HCT116 (cell line): ENCODE results near the gene FMN2. TPM values are rescaled to one million over a fixed set of nuclear protein-coding genes. Genes with fewer than 3 reads are reported as not detected.

Source experiments
- ATAC-seq: fragments of 200-7000 bp; cut with Tn5 transposase; 2 replicates; pipeline ENCODE4 v1.9.1; 2020; ENCODE audit warnings: mild to moderate bottlenecking, moderate library complexity
- BruUV-seq: library from RNA; stranded (reverse); fragments of 400-500 nt; replicated peaks from 2 replicates; lab custom pipeline; 2021; lab: Mats Ljungman, UMichigan
- CTCF ChIA-PET: fragments of 300-600 bp; sonication (Branson Sonifier 250); formaldehyde crosslinking; loops from one replicate; lab custom pipeline; 2021; ENCODE audit warnings: antibody characterized with exemption; lab: Charles Lee
- POLR2A ChIA-PET: fragments of 300-600, 350-600 bp; sonication (Branson Sonifier 250); formaldehyde crosslinking; loops from one replicate; lab custom pipeline; 2021; ENCODE audit warnings: antibody characterized with exemption; lab: Charles Lee
- RAD21 ChIA-PET, 2 experiments: fragments of 300-600 bp; sonication (Branson Sonifier 250); formaldehyde crosslinking; loops; one replicate each; lab custom pipeline; 2023; ENCODE audit warnings: low total read pairs in 2 of 2; ENCODE audit not compliant: uncharacterized antibody in 2 of 2, unreplicated experiment in 2 of 2, low non-redundant PET in 1 of 2; lab: Charles Lee
- DNase-seq: peaks from one replicate; pipeline ENCODE4 v3.0.0-alpha.2; 2010; ENCODE audit warnings: low read depth, low spot score
- H2AFZ ChIP-seq: fragments of 200-600 bp; shearing (Covaris generic), sonication (generic); 2 replicates; pipeline ENCODE4 v1.6.1; 2017; ENCODE audit warnings: low read depth, mixed run types, mixed read lengths, antibody characterized with exemption, low read length; ENCODE audit not compliant: poor library complexity, severe bottlenecking
- H3K27ac ChIP-seq: 2 replicates; pipeline ENCODE4 v1.5.1; 2012; ENCODE audit warnings: low read depth, low read length
- H3K27me3 ChIP-seq: fragments of 200-600 bp; sonication (generic); 2 replicates; pipeline ENCODE4 v1.6.1; 2016; ENCODE audit warnings: mixed run types, low read length, mixed read lengths; ENCODE audit not compliant: insufficient read depth
- H3K36me3 ChIP-seq, 2 experiments: fragments of 200-500 bp in 1 of 2; fragments of 200-600 bp in 1 of 2; sonication (Bioruptor generic) in 1 of 2; sonication (generic) in 1 of 2; 2 replicates each; pipeline versions ENCODE4 v1.5.1 to v1.6.1; 2014 to 2016; ENCODE audit warnings: low read length in 2 of 2, inconsistent platforms in 1 of 2, mixed read lengths in 1 of 2, mixed run types in 1 of 2; ENCODE audit not compliant: insufficient read depth in 2 of 2, control insufficient read depth in 1 of 2
- H3K4me1 ChIP-seq, 2 experiments: fragments of 200-600 bp in 1 of 2; sonication (generic) in 1 of 2; 2 replicates each; pipeline versions ENCODE4 v1.5.1 to v1.6.1; 2012 to 2017; ENCODE audit warnings: low read length in 2 of 2, inconsistent platforms in 1 of 2, mild to moderate bottlenecking in 1 of 2, mixed read lengths in 1 of 2, mixed run types in 1 of 2, moderate library complexity in 1 of 2; ENCODE audit not compliant: insufficient read depth in 2 of 2, control insufficient read depth in 1 of 2
- H3K4me2 ChIP-seq: fragments of 200-600 bp; sonication (generic); 2 replicates; pipeline ENCODE4 v1.6.1; 2017; ENCODE audit warnings: mixed run types, low read length, mixed read lengths
- H3K4me3 ChIP-seq, 2 experiments: fragments of 200-600 bp in 1 of 2; sonication (generic) in 1 of 2; replicated peaks in 1 of 2; 2 replicates each; pipeline ENCODE4 v1.5.1; 2011 to 2016; ENCODE audit warnings: low read length in 2 of 2, control low read depth in 1 of 2, low read depth in 1 of 2, mild to moderate bottlenecking in 1 of 2, mixed read lengths in 1 of 2, mixed run types in 1 of 2
- H3K79me2 ChIP-seq: fragments of 200-600 bp; sonication (generic); 2 replicates; pipeline ENCODE4 v1.6.1; 2017; ENCODE audit warnings: mild to moderate bottlenecking, mixed run types, low read length, moderate library complexity, mixed read lengths; ENCODE audit not compliant: insufficient read depth
- H3K9ac ChIP-seq: fragments of 200-600 bp; sonication (generic); 2 replicates; pipeline ENCODE4 v1.6.1; 2016; ENCODE audit warnings: low read length, mixed read lengths
- H3K9me2 ChIP-seq: fragments of 200-600 bp; sonication (generic), shearing (Covaris generic); 2 replicates; pipeline ENCODE4 v1.6.1; 2017; ENCODE audit warnings: mixed run types, mild to moderate bottlenecking, moderate library complexity; ENCODE audit not compliant: insufficient read depth
- H3K9me3 ChIP-seq, 2 experiments: fragments of 200-500 bp in 1 of 2; fragments of 200-600 bp in 1 of 2; sonication (Bioruptor generic) in 1 of 2; sonication (generic) in 1 of 2; 2 replicates each; pipeline ENCODE4 v1.6.1; 2014 to 2017; ENCODE audit warnings: low read length in 2 of 2, mixed read lengths in 2 of 2, inconsistent platforms in 1 of 2, low read depth in 1 of 2, mild to moderate bottlenecking in 1 of 2, mixed run types in 1 of 2, moderate library complexity in 1 of 2; ENCODE audit not compliant: control insufficient read depth in 1 of 2, insufficient read depth in 1 of 2
- H4K20me1 ChIP-seq: fragments of 200-600 bp; sonication (generic), shearing (Covaris generic); 2 replicates; pipeline ENCODE4 v1.6.1; 2017; ENCODE audit warnings: mixed run types, mild to moderate bottlenecking, moderate library complexity; ENCODE audit not compliant: insufficient read depth
- CEBPB ChIP-seq: IDR thresholded peaks from 2 replicates; pipeline ENCODE4 v1.6.1; 2012; ENCODE audit warnings: low read depth
- EGR1 ChIP-seq: IDR thresholded peaks from 2 replicates; pipeline ENCODE4 v1.6.1; 2012; ENCODE audit warnings: low read depth
- ELF1 ChIP-seq: IDR thresholded peaks from 2 replicates; pipeline ENCODE4 v1.6.1; 2012; ENCODE audit warnings: low read depth, borderline replicate concordance
- EZH2 ChIP-seq: fragments of 200-600 bp; sonication (generic); IDR thresholded peaks from 2 replicates; pipeline ENCODE4 v1.6.1; 2017; ENCODE audit warnings: antibody characterized with exemption, mixed run types
- EZH2phosphoT487 ChIP-seq: fragments of 200-600 bp; IDR thresholded peaks from 2 replicates; pipeline ENCODE4 v1.6.1; 2018; ENCODE audit warnings: antibody characterized with exemption, borderline replicate concordance
- MAX ChIP-seq: IDR thresholded peaks from 2 replicates; pipeline ENCODE4 v1.6.1; 2012
- SIN3A ChIP-seq: IDR thresholded peaks from 2 replicates; pipeline ENCODE4 v1.6.1; 2012; ENCODE audit warnings: low read depth
- SRF ChIP-seq: IDR thresholded peaks from 2 replicates; pipeline ENCODE4 v1.6.1; 2012; ENCODE audit warnings: low read depth
- YY1 ChIP-seq: IDR thresholded peaks from 2 replicates; pipeline ENCODE4 v1.6.1; 2011; ENCODE audit warnings: low read length, low read depth, moderate library complexity, mild to moderate bottlenecking; ENCODE audit not compliant: insufficient replicate concordance; ENCODE audit errors: extremely low read depth
- ZBTB33 ChIP-seq: IDR thresholded peaks from 2 replicates; pipeline ENCODE4 v1.6.1; 2011; ENCODE audit warnings: mild to moderate bottlenecking, low read length, moderate library complexity; ENCODE audit not compliant: insufficient replicate concordance; ENCODE audit errors: extremely low read depth
- ZFX ChIP-seq: fragments of 450-650 bp; IDR thresholded peaks from 2 replicates; pipeline ENCODE4 v1.6.1; 2017
- ZNF274 ChIP-seq: fragments of 200-500 bp; sonication (Bioruptor generic); IDR thresholded peaks from 2 replicates; pipeline ENCODE4 v1.6.1; 2014; ENCODE audit warnings: mild to moderate bottlenecking, low read depth, low read length, inconsistent platforms
- intact Hi-C: fragments of 100-400 bp; cut with micrococcal nuclease; formaldehyde crosslinking; loops from 2 replicates; pipeline ENCODE4 v1.10.0; 2022
- total RNA-seq: library from RNA; stranded (reverse); gene quantifications from one replicate; pipeline ENCODE4 v1.2.1, GENCODE V29; 2021; ENCODE audit not compliant: unreplicated experiment

Gene FMN2
- total RNA-seq, 1 experiment from 2014 or later: not detected

GRCh38 chr1:240230816-240231215 is 139.1 kb downstream of the FMN2 start:
- CTCF ChIA-PET: no interaction called here
- BruUV-seq: no TSS peak
- TF ChIP-seq SRF (no peak), SIN3A (no peak), ZNF274 (no peak), ZFX (no peak), EGR1 (no peak), CEBPB (no peak), YY1 (no peak), EZH2phosphoT487 (no peak), ELF1 (no peak), EZH2 (no peak), MAX (no peak), ZBTB33 (no peak)

More at GRCh38 chr1:240230816-240231215, 139.1 kb downstream of the FMN2 start:
- intact Hi-C loops: no loop called here
- no peaks in the 10 kb centered on the region for H3K27me3 ChIP-seq
- H3K27ac ChIP-seq: no peak overlapping the region
- no peaks in the 10 kb centered on the region for H3K79me2 ChIP-seq
- POLR2A ChIA-PET: no interaction called here
- no peaks in the 10 kb centered on the region for H3K36me3 ChIP-seq
- ATAC-seq: no peak
- no peaks in the 10 kb centered on the region for H3K4me1 ChIP-seq
- H2AFZ ChIP-seq: no peak overlapping the region
- no peak overlapping the region for H3K4me3 ChIP-seq
- H3K9me3 ChIP-seq: peaks cover 7 to 10% of the 10 kb centered on the region in 2 experiments; a peak in 2 of 4 replicates
- H3K9me2 ChIP-seq: no peaks in the 10 kb centered on the region
- no peak overlapping the region for H3K4me2 ChIP-seq
- no peak for DNase-seq
- RAD21 ChIA-PET: no interaction called here
- H4K20me1 ChIP-seq: no peaks in the 10 kb centered on the region
- H3K9ac ChIP-seq: no peak overlapping the region
